Measurements from ENCODE around the gene CPN2. TPM values are rescaled to one million over a fixed set of nuclear protein-coding genes. Genes with fewer than 3 reads are reported as not detected.

CPN2 gene
- polyA plus RNA-seq, 2 of the 4 experiments (the other 2 are of a cell fraction): not detected

GRCh38 chr3:194329583-194329965, 21.6 kb downstream of the CPN2 start:
- H3K4me3 ChIP-seq: no peak overlapping the region
- ChIA-PET CTCF (interaction anchor here (1.1 to 1.3 kb wide), 2 partner anchors 14 kb away, joined by 5 to 9 read pairs; no protein-coding TSS in a partner anchor), POLR2A (no interaction called here)
- DNase-seq (ENCODE audit: low read depth in 1 of 2, low spot score in 1 of 2): no peak
- no peak for FAIRE-seq
- ATAC-seq: no peak
- H3K9me3 ChIP-seq: no peaks in the 10 kb centered on the region
- H3K4me2 ChIP-seq: no peak overlapping the region
- WGBS (ENCODE audit: missing lambda C conversion rate): 86% methylated on average over 6 of the region's 7 CpGs
- peak overlapping the region in 1 of 2 experiments; percentile 8; a peak in 1 of 6 replicates for H3K27ac ChIP-seq
- peaks cover 26% of the 10 kb centered on the region for H3K4me1 ChIP-seq
- TF ChIP-seq ZC3H11A (IDR thresholded peaks at IDR 0.05) (no peak), RNF2 (IDR thresholded peaks at IDR 0.05; ENCODE audit: borderline replicate concordance, low read depth) (no peak), HDAC2 (IDR thresholded peaks at IDR 0.05) (no peak), MYC (IDR thresholded peaks at IDR 0.05; ENCODE audit: borderline replicate concordance, low read length) (no peak), ZSCAN20 (CRISPR knock-in tag; IDR thresholded peaks at IDR 0.05) (no peak), BCL3 (IDR thresholded peaks at IDR 0.05) (no peak), NR3C1 (IDR thresholded peaks at IDR 0.05) (no peak), EP300 (IDR thresholded peaks at IDR 0.05) (no peak), CEBPB (IDR thresholded peaks at IDR 0.05) (no peak), FOSB (CRISPR knock-in tag; IDR thresholded peaks at IDR 0.05) (no peak), CBX2 (IDR thresholded peaks at IDR 0.05; ENCODE audit: borderline replicate concordance, low read depth) (no peak), CHD2 (IDR thresholded peaks at IDR 0.05; ENCODE audit: low read length, partially characterized antibody) (no peak), PBX3 (IDR thresholded peaks at IDR 0.05) (no peak), JUNB (IDR thresholded peaks at IDR 0.05) (no peak), POLR2AphosphoS2 (conservative IDR thresholded peaks at IDR 0.05; ENCODE audit: low read length) (no peak), KDM5A (IDR thresholded peaks at IDR 0.05) (no peak), MAFK (IDR thresholded peaks at IDR 0.05; ENCODE audit: partially characterized antibody) (no peak), MAZ (IDR thresholded peaks at IDR 0.05; ENCODE audit: borderline replicate concordance, low read depth, low read length) (no peak), ATOH8 (CRISPR knock-in tag; IDR thresholded peaks at IDR 0.05; ENCODE audit: low read depth) (no peak)

- DNase-seq (ENCODE audit: low read depth in 1 of 2, low spot score in 1 of 2): no peak
- ATAC-seq: no peak
- Histone ChIP-seq H3K9me3 (no peaks in the 10 kb centered on the region), H3K4me1 (peaks cover 30% of the 10 kb centered on the region), H3K4me3 (no peak overlapping the region), H3K27ac (peak overlapping the region in 1 of 2 experiments; percentile 8; a peak in 1 of 6 replicates), H3K4me2 (no peak overlapping the region)
- 87% methylated on average over 14 of the region's 14 CpGs for WGBS (ENCODE audit: missing lambda C conversion rate)
- ChIA-PET CTCF (interaction anchor here (1.1 to 1.3 kb wide), 2 partner anchors 13 to 15 kb away, joined by 5 to 9 read pairs; no protein-coding TSS in a partner anchor), POLR2A (no interaction called here)
- no peak for TF ChIP-seq BCL3 (IDR thresholded peaks at IDR 0.05)
- no peak for TF ChIP-seq CHD2 (IDR thresholded peaks at IDR 0.05; ENCODE audit: low read length, partially characterized antibody)
- no peak for TF ChIP-seq HOXB13 (CRISPR knock-in tag; IDR thresholded peaks at IDR 0.05; ENCODE audit: low read depth)
- TF ChIP-seq JUN (IDR thresholded peaks at IDR 0.05): no peak
- TF ChIP-seq EP300 (IDR thresholded peaks at IDR 0.05): no peak
- no peak for TF ChIP-seq CBX8 (IDR thresholded peaks at IDR 0.05)
- no peak for TF ChIP-seq KDM5A (IDR thresholded peaks at IDR 0.05)
- TF ChIP-seq FOXS1 (CRISPR knock-in tag; IDR thresholded peaks at IDR 0.05): no peak
- no peak for TF ChIP-seq RNF2 (IDR thresholded peaks at IDR 0.05; ENCODE audit: borderline replicate concordance, low read depth)
- TF ChIP-seq USF2 (IDR thresholded peaks at IDR 0.05): no peak
- FAIRE-seq: no peak
Observed at GRCh38 chr3:194328942-194329582, 22.1 kb downstream of the CPN2 start.
